22Rv1 (cell line): ENCODE results near the gene SEH1L.
"Not testable (repeated sequence)": the region's sequence is repeated elsewhere in the genome, so short reads cannot be mapped to it uniquely, and the experiment has no call there.

ENCODE experiments used
- CTCF ChIP-seq: fragments of 450-650 bp; IDR thresholded peaks from 2 replicates; pipeline ENCODE4 v1.5.1; 2017; ENCODE audit warnings: mild to moderate bottlenecking
- ZFX ChIP-seq: fragments of 450-650 bp; IDR thresholded peaks from 2 replicates; pipeline ENCODE4 v1.6.1; 2017; ENCODE audit warnings: antibody characterized with exemption, borderline replicate concordance

- not testable (repeated sequence) for TF ChIP-seq CTCF, ZFX
Measured at GRCh38 chr18:12901208-12901607, 46.6 kb upstream of the SEH1L start.
